HepG2 (cell line): Measurements from ENCODE around the gene MAGI1. TPM values are rescaled to one million over a fixed set of nuclear protein-coding genes. Genes with fewer than 3 reads are reported as not detected.

Experiments
- ARNTL ChIP-seq: sonication (generic); formaldehyde crosslinking; IDR thresholded peaks from 2 replicates; pipeline ENCODE4 v1.4.0; 2020; ENCODE audit warnings: mild to moderate bottlenecking, missing genetic modification reagents
- CBX2 ChIP-seq, 2 experiments: fragments of 200-600 bp in 1 of 2; sonication (generic); formaldehyde crosslinking in 1 of 2; IDR thresholded peaks; 2 replicates each; pipeline versions ENCODE4 v1.7.0 to v1.8.1; 2018 to 2022; ENCODE audit warnings: low read depth in 2 of 2, low read length in 1 of 2, mild to moderate bottlenecking in 1 of 2, missing genetic modification reagents in 1 of 2
- FOXA3 ChIP-seq: IDR thresholded peaks from 2 replicates; pipeline ENCODE4 v1.6.1; 2016; ENCODE audit warnings: missing genetic modification reagents, missing compliant biosample characterization
- GATAD2A ChIP-seq: IDR thresholded peaks from 2 replicates; pipeline ENCODE4 v1.6.1; 2016
- GMEB1 ChIP-seq: sonication (generic); formaldehyde crosslinking; IDR thresholded peaks from 2 replicates; pipeline ENCODE4 v1.5.1; 2020; ENCODE audit warnings: missing genetic modification reagents, mild to moderate bottlenecking, borderline replicate concordance
- HNRNPH1 ChIP-seq: fragments of 200-400 bp; formaldehyde crosslinking; optimal IDR thresholded peaks from 2 replicates; pipeline ENCODE3; 2017; ENCODE audit warnings: mild to moderate bottlenecking, low read depth, low read length
- IKZF5 ChIP-seq: IDR thresholded peaks from 2 replicates; pipeline ENCODE4 v1.6.1; 2018; ENCODE audit warnings: missing genetic modification reagents, mild to moderate bottlenecking, missing compliant biosample characterization
- MAFF ChIP-seq: IDR thresholded peaks from 2 replicates; pipeline ENCODE4 v1.6.1; 2011; ENCODE audit warnings: low read depth, low read length, improper control_type of control experiment
- MAFK ChIP-seq, 2 experiments: IDR thresholded peaks in 1 of 2; conservative IDR thresholded peaks in 1 of 2; 2 replicates each; pipeline ENCODE4 v1.6.1; 2011; ENCODE audit warnings: improper control_type of control experiment in 2 of 2, low read length in 2 of 2
- MED1 ChIP-seq: sonication (generic); formaldehyde crosslinking; IDR thresholded peaks from 2 replicates; pipeline ENCODE4 v1.4.0; 2020; ENCODE audit warnings: missing genetic modification reagents
- NFRKB ChIP-seq: fragments of 450-650 bp; IDR thresholded peaks from 2 replicates; pipeline ENCODE4 v1.6.1; 2017
- NR2F6 ChIP-seq, 2 experiments: IDR thresholded peaks; 2 replicates each; pipeline ENCODE4 v1.6.1; 2016; ENCODE audit warnings: antibody characterized with exemption in 1 of 2, mild to moderate bottlenecking in 1 of 2
- RARA ChIP-seq: IDR thresholded peaks from 2 replicates; pipeline ENCODE4 v1.6.1; 2016; ENCODE audit warnings: missing genetic modification reagents, missing compliant biosample characterization
- REXO4 ChIP-seq: sonication (generic); formaldehyde crosslinking; IDR thresholded peaks from 2 replicates; pipeline ENCODE4 v1.8.0; 2022; ENCODE audit warnings: missing genetic modification reagents, mild to moderate bottlenecking, borderline replicate concordance
- RXRB ChIP-seq: IDR thresholded peaks from 2 replicates; pipeline ENCODE4 v1.6.1; 2016; ENCODE audit warnings: borderline replicate concordance, missing genetic modification reagents, missing compliant biosample characterization
- SMAD9 ChIP-seq: sonication (generic); formaldehyde crosslinking; IDR thresholded peaks from 2 replicates; pipeline ENCODE4 v1.5.1; 2020; ENCODE audit warnings: mild to moderate bottlenecking, missing genetic modification reagents
- ZNF101 ChIP-seq: sonication (generic); formaldehyde crosslinking; IDR thresholded peaks from 2 replicates; pipeline ENCODE4 v1.4.0; 2020; ENCODE audit warnings: mild to moderate bottlenecking, low read depth, missing genetic modification reagents, borderline replicate concordance
- ZNF501 ChIP-seq: sonication (generic); formaldehyde crosslinking; IDR thresholded peaks from 2 replicates; pipeline ENCODE4 v1.5.1; 2020; ENCODE audit warnings: mild to moderate bottlenecking, moderate library complexity, missing genetic modification reagents
- ZNF768 ChIP-seq: sonication (generic); formaldehyde crosslinking; IDR thresholded peaks from 2 replicates; pipeline ENCODE4 v1.4.0; 2020; ENCODE audit warnings: missing genetic modification reagents
- polyA plus RNA-seq, 8 experiments: library from polyadenylated mRNA; depleted of rRNA in 3 of 8; stranded (reverse) in 7 of 8; unstranded in 1 of 8; fragments of >200 nt; fragmentation: Illumina TruSeq in 4 of 8; extraction: Trizol in 4 of 8; gene quantifications; 2 replicates each; pipeline versions ENCODE4 v1.2.1 to v1.2.3, GENCODE V29; 2011 to 2016; ENCODE audit warnings: low read depth in 4 of 8, missing spikeins in 1 of 8, mixed read lengths in 1 of 8; ENCODE audit not compliant: insufficient read depth in 1 of 8
- total RNA-seq, 5 experiments: library from RNA; depleted of rRNA; stranded (reverse); fragments of >200 nt; fragmentation: Illumina TruSeq; extraction: Trizol; gene quantifications; 2 replicates each; pipeline ENCODE4 v1.2.3, GENCODE V29; 2016; ENCODE audit warnings: low read depth in 1 of 5
- TF ChIP-seq, protein P1 (sequence below): sonication (generic); formaldehyde crosslinking; IDR thresholded peaks from one replicate; pipeline ENCODE4 v1.5.1; 2020; ENCODE audit warnings: mild to moderate bottlenecking, missing genetic modification reagents; ENCODE audit errors: not compliant biosample characterization

Gene MAGI1
- total and polyA plus RNA-seq, 2 of the 13 experiments (the other 11 are each of a cell fraction or from before 2014, with no cell fraction given) = 22.2 to 26.0 TPM

DNA sequence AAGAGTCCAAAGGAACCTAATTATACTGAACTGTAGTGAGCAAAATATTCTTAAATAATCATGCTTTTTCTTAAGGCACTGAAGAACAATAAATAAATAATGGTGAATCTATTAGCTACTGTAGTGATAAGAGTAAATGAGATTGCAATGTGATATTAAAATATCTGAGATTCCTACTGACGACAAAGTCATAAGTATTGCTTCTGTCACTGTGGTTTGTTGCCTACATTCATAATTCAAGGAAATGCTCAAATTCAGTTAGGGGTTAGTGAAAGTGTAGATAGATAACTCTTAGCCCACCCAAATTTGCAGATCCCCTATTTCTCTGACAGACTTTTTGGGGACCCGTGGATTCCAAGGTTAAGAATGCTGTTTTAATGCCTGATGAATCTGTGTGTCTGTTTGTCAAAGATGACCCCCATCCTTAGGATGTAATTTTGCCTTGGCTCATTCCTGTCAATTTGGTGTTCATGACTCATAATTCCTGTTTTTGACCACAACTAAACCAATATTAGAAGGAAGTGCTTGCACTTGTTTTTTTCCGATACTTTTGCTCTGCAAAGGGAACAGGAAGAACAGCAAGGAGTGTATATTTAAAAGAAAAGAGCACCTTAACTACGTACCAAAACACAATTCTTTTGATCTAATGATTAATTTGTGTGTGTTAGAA lies 86.7 kb downstream of the MAGI1 start (continued):
- TF ChIP-seq, protein P1, sequence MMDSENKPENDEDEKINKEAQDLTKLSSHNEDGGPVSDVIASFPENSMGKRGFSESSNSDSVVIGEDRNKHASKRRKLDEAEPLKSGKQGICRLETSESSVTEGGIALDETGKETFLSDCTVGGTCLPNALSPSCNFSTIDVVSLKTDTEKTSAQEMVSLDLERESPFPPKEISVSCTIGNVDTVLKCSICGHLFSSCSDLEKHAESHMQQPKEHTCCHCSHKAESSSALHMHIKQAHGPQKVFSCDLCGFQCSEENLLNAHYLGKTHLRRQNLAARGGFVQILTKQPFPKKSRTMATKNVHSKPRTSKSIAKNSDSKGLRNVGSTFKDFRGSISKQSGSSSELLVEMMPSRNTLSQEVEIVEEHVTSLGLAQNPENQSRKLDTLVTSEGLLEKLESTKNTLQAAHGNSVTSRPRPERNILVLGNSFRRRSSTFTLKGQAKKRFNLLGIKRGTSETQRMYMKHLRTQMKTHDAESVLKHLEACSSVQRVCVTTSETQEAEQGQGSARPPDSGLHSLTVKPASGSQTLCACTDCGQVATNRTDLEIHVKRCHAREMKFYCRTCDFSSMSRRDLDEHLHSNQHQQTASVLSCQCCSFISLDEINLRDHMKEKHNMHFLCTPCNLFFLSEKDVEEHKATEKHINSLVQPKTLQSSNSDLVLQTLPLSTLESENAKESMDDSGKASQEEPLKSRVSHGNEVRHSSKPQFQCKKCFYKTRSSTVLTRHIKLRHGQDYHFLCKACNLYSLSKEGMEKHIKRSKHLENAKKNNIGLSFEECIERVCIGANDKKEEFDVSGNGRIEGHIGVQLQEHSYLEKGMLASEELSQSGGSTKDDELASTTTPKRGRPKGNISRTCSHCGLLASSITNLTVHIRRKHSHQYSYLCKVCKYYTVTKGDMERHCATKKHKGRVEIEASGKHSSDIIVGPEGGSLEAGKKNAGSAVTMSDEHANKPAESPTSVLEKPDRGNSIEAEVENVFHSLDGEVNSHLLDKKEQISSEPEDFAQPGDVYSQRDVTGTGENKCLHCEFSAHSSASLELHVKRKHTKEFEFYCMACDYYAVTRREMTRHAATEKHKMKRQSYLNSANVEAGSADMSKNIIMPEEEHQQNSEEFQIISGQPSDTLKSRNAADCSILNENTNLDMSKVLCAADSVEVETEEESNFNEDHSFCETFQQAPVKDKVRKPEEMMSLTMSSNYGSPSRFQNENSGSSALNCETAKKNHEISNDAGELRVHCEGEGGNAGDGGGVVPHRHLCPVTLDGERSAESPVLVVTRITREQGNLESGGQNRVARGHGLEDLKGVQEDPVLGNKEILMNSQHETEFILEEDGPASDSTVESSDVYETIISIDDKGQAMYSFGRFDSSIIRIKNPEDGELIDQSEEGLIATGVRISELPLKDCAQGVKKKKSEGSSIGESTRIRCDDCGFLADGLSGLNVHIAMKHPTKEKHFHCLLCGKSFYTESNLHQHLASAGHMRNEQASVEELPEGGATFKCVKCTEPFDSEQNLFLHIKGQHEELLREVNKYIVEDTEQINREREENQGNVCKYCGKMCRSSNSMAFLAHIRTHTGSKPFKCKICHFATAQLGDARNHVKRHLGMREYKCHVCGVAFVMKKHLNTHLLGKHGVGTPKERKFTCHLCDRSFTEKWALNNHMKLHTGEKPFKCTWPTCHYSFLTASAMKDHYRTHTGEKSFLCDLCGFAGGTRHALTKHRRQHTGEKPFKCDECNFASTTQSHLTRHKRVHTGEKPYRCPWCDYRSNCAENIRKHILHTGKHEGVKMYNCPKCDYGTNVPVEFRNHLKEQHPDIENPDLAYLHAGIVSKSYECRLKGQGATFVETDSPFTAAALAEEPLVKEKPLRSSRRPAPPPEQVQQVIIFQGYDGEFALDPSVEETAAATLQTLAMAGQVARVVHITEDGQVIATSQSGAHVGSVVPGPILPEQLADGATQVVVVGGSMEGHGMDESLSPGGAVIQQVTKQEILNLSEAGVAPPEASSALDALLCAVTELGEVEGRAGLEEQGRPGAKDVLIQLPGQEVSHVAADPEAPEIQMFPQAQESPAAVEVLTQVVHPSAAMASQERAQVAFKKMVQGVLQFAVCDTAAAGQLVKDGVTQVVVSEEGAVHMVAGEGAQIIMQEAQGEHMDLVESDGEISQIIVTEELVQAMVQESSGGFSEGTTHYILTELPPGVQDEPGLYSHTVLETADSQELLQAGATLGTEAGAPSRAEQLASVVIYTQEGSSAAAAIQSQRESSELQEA = no peak
- TF ChIP-seq NR2F6 (IDR thresholded peaks at IDR 0.05) (no peak), NR2F6 (CRISPR knock-in tag; IDR thresholded peaks at IDR 0.05) (0 out of 2 replicates have a peak, but pooled peaks have one; percentile 24), FOXA3 (peak; percentile 25; the same call in 1 of the 2 replicates), ZNF501 (CRISPR knock-in tag) (no peak), ZNF768 (CRISPR knock-in tag) (no peak), HNRNPH1 (no peak), REXO4 (CRISPR knock-in tag) (no peak), GATAD2A (CRISPR knock-in tag) (peak; percentile 23; the same call in 1 of the 2 replicates), MAFK (conservative IDR thresholded peaks at IDR 0.05 in 1 of 2, IDR thresholded peaks at IDR 0.05 in 1 of 2; ENCODE audit: low read length in 2 of 2) (no peak), ZNF101 (no peak), SMAD9 (CRISPR knock-in tag) (no peak), NFRKB (no peak), RXRB (peak; percentile 24; the same call in 1 of the 2 replicates), MED1 (CRISPR knock-in tag) (peak; percentile 80; the same call in 1 of the 2 replicates), ARNTL (CRISPR knock-in tag) (no peak), MAFF (no peak), RARA (CRISPR knock-in tag) (peak; percentile 39; the same call in 1 of the 2 replicates), CBX2 (IDR thresholded peaks at IDR 0.05; ENCODE audit: low read depth, low read length) (no peak), CBX2 (CRISPR knock-in tag; IDR thresholded peaks at IDR 0.05; ENCODE audit: low read depth) (no peak), IKZF5 (CRISPR knock-in tag) (no peak), GMEB1 (CRISPR knock-in tag) (no peak)
